GM12878 (cell line): ENCODE measurements around the gene KIF3A.

Experiments
- CHD2 ChIP-seq: IDR thresholded peaks from 2 replicates; pipeline ENCODE4 v1.6.1; 2011; ENCODE audit warnings: low read depth, low read length, improper control_type of control experiment, borderline replicate concordance
- DPF2 ChIP-seq: fragments of 450-650 bp; IDR thresholded peaks from 2 replicates; pipeline ENCODE4 v1.6.1; 2017; ENCODE audit warnings: mild to moderate bottlenecking
- EP300 ChIP-seq, 2 experiments: fragments of 150-350 bp in 1 of 2; IDR thresholded peaks; 2 replicates each; pipeline ENCODE4 v1.6.1; 2011 to 2012; ENCODE audit warnings: low read depth in 2 of 2, low read length in 2 of 2, borderline replicate concordance in 1 of 2, improper control_type of control experiment in 1 of 2, inconsistent platforms in 1 of 2; ENCODE audit not compliant: control insufficient read depth in 1 of 2
- EZH2 ChIP-seq: IDR thresholded peaks from 2 replicates; pipeline ENCODE4 v1.6.1; 2012; ENCODE audit warnings: low read depth, mild to moderate bottlenecking, control low read depth, inconsistent platforms, low read length, borderline replicate concordance; ENCODE audit not compliant: control insufficient read depth
- GABPA ChIP-seq: IDR thresholded peaks from 2 replicates; pipeline ENCODE4 v1.6.1; 2014; ENCODE audit warnings: antibody characterized with exemption, low read depth, mild to moderate bottlenecking, inconsistent platforms
- MXI1 ChIP-seq: fragments of 150-350 bp; IDR thresholded peaks from 2 replicates; pipeline ENCODE4 v1.6.1; 2011; ENCODE audit warnings: low read depth, mild to moderate bottlenecking, inconsistent platforms, low read length, improper control_type of control experiment

DNA sequence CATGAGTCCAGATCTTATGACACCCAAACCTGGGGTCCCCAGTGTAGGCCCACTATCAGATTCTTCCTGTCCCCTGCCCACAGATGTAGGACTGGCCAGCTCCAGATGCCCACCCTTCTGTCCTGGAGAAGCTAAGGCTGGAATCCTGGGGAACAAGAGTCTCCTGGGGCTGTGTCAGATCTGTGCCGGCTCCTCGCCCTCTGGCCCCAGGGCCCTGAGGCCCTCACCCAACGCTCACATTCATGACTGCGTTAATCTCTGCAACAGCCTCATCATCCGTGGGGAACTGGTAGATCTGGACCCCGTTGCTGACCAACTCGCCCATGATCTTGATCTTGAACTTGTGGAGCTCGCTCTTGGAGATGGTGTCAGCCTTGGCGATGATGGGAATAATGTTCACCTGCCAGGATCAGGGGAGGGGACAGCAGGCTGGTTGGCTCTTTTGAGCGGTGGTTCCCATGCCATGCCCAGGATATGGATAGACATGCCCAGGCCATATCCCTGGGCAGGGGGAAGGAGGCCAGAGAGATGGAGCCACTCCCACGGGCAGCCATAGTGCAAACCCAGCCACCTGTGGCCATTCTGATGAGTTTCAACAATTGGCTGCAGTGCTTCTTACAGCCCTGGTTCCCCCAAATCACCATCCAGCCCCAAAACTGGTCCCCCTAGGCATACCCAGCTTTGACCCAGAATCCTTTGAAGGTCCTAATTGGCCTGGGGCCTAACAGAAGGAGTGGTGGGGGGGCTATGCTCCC, 25.1 kb upstream of the KIF3A start:
- TF ChIP-seq EP300 (IDR thresholded peaks at IDR 0.05; ENCODE audit: borderline replicate concordance in 1 of 2, control insufficient read depth in 1 of 2, low read depth in 2 of 2, low read length in 2 of 2) (no peak), EZH2 (no peak), DPF2 (no peak), CHD2 (no peak), GABPA (no peak), MXI1 (no peak)
